22Rv1 (cell line): ENCODE measurements around the gene GREB1.

Experiments used
- CTCF ChIP-seq: fragments of 450-650 bp; IDR thresholded peaks from 2 replicates; pipeline ENCODE4 v1.5.1; 2017; ENCODE audit warnings: mild to moderate bottlenecking
- ZFX ChIP-seq: fragments of 450-650 bp; IDR thresholded peaks from 2 replicates; pipeline ENCODE4 v1.6.1; 2017; ENCODE audit warnings: antibody characterized with exemption, borderline replicate concordance

GRCh38 chr2:11542275-11542819 is 8.5 kb downstream of the GREB1 start:
- TF ChIP-seq CTCF (no peak), ZFX (no peak)
